OCI-LY7 (cell line): ENCODE measurements around the gene UVRAG. TPM values are rescaled to one million over a fixed set of nuclear protein-coding genes. Genes with fewer than 3 reads are reported as not detected.
A peak's percentile ranks its signal among the peaks of the same experiment; 100 is the strongest.

Source experiments
- BruUV-seq: library from RNA; stranded (reverse); fragments of 400-500 nt; replicated peaks from 2 replicates; lab custom pipeline; 2021; lab: Mats Ljungman, UMichigan
- CTCF ChIA-PET: fragments of 300-600 bp; sonication (Branson Sonifier 250); formaldehyde crosslinking; loops from one replicate; lab custom pipeline; 2022; ENCODE audit warnings: antibody characterized with exemption; ENCODE audit not compliant: unreplicated experiment; lab: Charles Lee
- POLR2A ChIA-PET: fragments of 300-600 bp; sonication (Branson Sonifier 250); formaldehyde crosslinking; loops from one replicate; lab custom pipeline; 2022; ENCODE audit warnings: antibody characterized with exemption; lab: Charles Lee
- DNase-seq: peaks from one replicate; pipeline ENCODE4 v3.0.0-alpha.2; 2015; ENCODE audit warnings: low spot score
- H2AFZ ChIP-seq: fragments of 200-600 bp; sonication (generic), shearing (Covaris generic); 2 replicates; pipeline ENCODE4 v1.6.1; 2014; ENCODE audit warnings: mild to moderate bottlenecking, antibody characterized with exemption, low read length, moderate library complexity
- H3K27ac ChIP-seq: fragments of 200-600 bp; sonication (generic); 2 replicates; pipeline ENCODE4 v1.5.1; 2014; ENCODE audit warnings: mixed run types, low read depth, mild to moderate bottlenecking, moderate library complexity, low read length, inconsistent platforms; ENCODE audit not compliant: poor library complexity, severe bottlenecking
- H3K36me3 ChIP-seq: fragments of 200-600 bp; sonication (generic); 2 replicates; pipeline ENCODE4 v1.6.1; 2014; ENCODE audit warnings: mild to moderate bottlenecking, antibody characterized with exemption, low read length, moderate library complexity, mixed read lengths; ENCODE audit not compliant: insufficient read depth
- H3K4me1 ChIP-seq: fragments of 200-600 bp; sonication (generic); 2 replicates; pipeline ENCODE4 v1.5.1; 2014; ENCODE audit warnings: mild to moderate bottlenecking, low read length; ENCODE audit not compliant: insufficient read depth, poor library complexity, severe bottlenecking
- H3K4me2 ChIP-seq: fragments of 200-600 bp; sonication (generic); 2 replicates; pipeline ENCODE4 v1.6.1; 2014; ENCODE audit warnings: mild to moderate bottlenecking, low read length
- H3K4me3 ChIP-seq: fragments of 200-600 bp; sonication (generic); 2 replicates; pipeline ENCODE4 v1.5.1; 2014; ENCODE audit warnings: mild to moderate bottlenecking, low read depth, low read length; ENCODE audit not compliant: poor library complexity, severe bottlenecking
- H3K79me2 ChIP-seq: fragments of 200-600 bp; sonication (generic); 2 replicates; pipeline ENCODE4 v1.6.1; 2016; ENCODE audit warnings: low read depth, mild to moderate bottlenecking, low read length, moderate library complexity, mixed read lengths; ENCODE audit not compliant: insufficient read depth
- H3K9me2 ChIP-seq: fragments of 200-600 bp; sonication (generic); 2 replicates; pipeline ENCODE4 v1.6.1; 2016; ENCODE audit warnings: mild to moderate bottlenecking, low read length, mixed read lengths; ENCODE audit not compliant: insufficient read depth
- H3K9me3 ChIP-seq: fragments of 200-600 bp; sonication (generic); 2 replicates; pipeline ENCODE4 v1.6.1; 2014; ENCODE audit warnings: mild to moderate bottlenecking, mixed run types, low read length, mixed read lengths
- H4K20me1 ChIP-seq: fragments of 200-600 bp; sonication (generic); 2 replicates; pipeline ENCODE4 v1.6.1; 2014; ENCODE audit warnings: mild to moderate bottlenecking, antibody characterized with exemption, low read length, moderate library complexity, mixed read lengths; ENCODE audit not compliant: insufficient read depth
- CTCF ChIP-seq: fragments of 200-600 bp; sonication (generic); conservative IDR thresholded peaks from 2 replicates; pipeline ENCODE4 v1.5.1; 2014; ENCODE audit warnings: mild to moderate bottlenecking, antibody characterized with exemption, low read length, moderate library complexity, mixed read lengths
- EZH2phosphoT487 ChIP-seq: fragments of 200-600 bp; sonication (generic); IDR thresholded peaks from 2 replicates; pipeline ENCODE4 v1.6.1; 2018; ENCODE audit warnings: low read depth, borderline replicate concordance, mild to moderate bottlenecking, mixed run types, antibody characterized with exemption, low read length, moderate library complexity, mixed read lengths
- intact Hi-C: fragments of 100-400 bp; cut with micrococcal nuclease; formaldehyde crosslinking; loops from one replicate; pipeline ENCODE4 v1.10.0; 2022; ENCODE audit not compliant: unreplicated experiment
- total RNA-seq, 2 experiments: library from RNA; depleted of rRNA in 1 of 2; stranded (reverse); fragments of >200 nt in 1 of 2; shearing (Covaris generic) in 1 of 2; gene quantifications; 2 replicates each; pipeline ENCODE4 v1.2.3, GENCODE V29; 2014 to 2022

The UVRAG gene
- total RNA-seq, 2 experiments from 2014 or later: 43.7 to 73.3 TPM

- peak overlapping the region; percentile 14; the same call in 1 of the 2 replicates for H2AFZ ChIP-seq
- BruUV-seq: no TSS peak
- H4K20me1 ChIP-seq: no peaks in the 10 kb centered on the region
- ChIA-PET CTCF (no interaction called here), POLR2A (interaction anchor here (0.6 to 1.0 kb wide), 2 partner anchors 9 to 32 kb away, joined by 3 to 10 read pairs; no protein-coding TSS in a partner anchor)
- H3K4me2 ChIP-seq: peak overlapping the region; percentile 81
- peak; percentile 44 for DNase-seq
- H3K9me3 ChIP-seq: no peaks in the 10 kb centered on the region
- no peak for TF ChIP-seq EZH2phosphoT487
- 0 out of 2 replicates have a peak, but pooled peaks have one; percentile 9 for TF ChIP-seq CTCF
- H3K4me1 ChIP-seq: peaks cover 62% of the 10 kb centered on the region
- intact Hi-C loops: loop anchor here (2.0 kb wide), 1 partner anchor 51 kb away; no protein-coding TSS in a partner anchor
- no peaks in the 10 kb centered on the region for H3K9me2 ChIP-seq
- peak overlapping the region; percentile 92 for H3K4me3 ChIP-seq
- H3K79me2 ChIP-seq: peaks cover 52% of the 10 kb centered on the region
- peaks cover 11% of the 10 kb centered on the region for H3K36me3 ChIP-seq
- H3K27ac ChIP-seq: peak overlapping the region; percentile 82
Observed at GRCh38 chr11:75815345-75816168, 547 bp downstream of the UVRAG start.

- Histone ChIP-seq H3K4me1 (peaks cover 59% of the 10 kb centered on the region), H3K9me3 (no peaks in the 10 kb centered on the region; the same call in 1 of the 2 replicates), H3K9me2 (no peaks in the 10 kb centered on the region), H3K79me2 (peaks cover 63% of the 10 kb centered on the region), H3K36me3 (peaks cover 22% of the 10 kb centered on the region), H4K20me1 (no peaks in the 10 kb centered on the region), H3K4me3 (peak overlapping the region; percentile 92), H3K27ac (peak overlapping the region; percentile 82), H3K4me2 (peak overlapping the region; percentile 81), H2AFZ (no peak overlapping the region; the same call in 1 of the 2 replicates)
- POLR2A ChIA-PET: interaction anchor here (0.6 to 1.6 kb wide), 4 partner anchors 9 to 51 kb away, joined by 3 to 8 read pairs (median 4); no protein-coding TSS in a partner anchor
- intact Hi-C loops: loop anchor here (2.0 kb wide), 1 partner anchor 50 kb away; no protein-coding TSS in a partner anchor
- DNase-seq: peak; percentile 44
- no TSS peak for BruUV-seq
- TF ChIP-seq CTCF: no peak
- no peak for TF ChIP-seq EZH2phosphoT487
- CTCF ChIA-PET: interaction anchor here (0.6 to 1.0 kb wide), 2 partner anchors 20 to 292 kb away, joined by 3 read pairs; no protein-coding TSS in a partner anchor
Observed at GRCh38 chr11:75816561-75817239, 1.7 kb downstream of the UVRAG start.
